Measurements from ENCODE around the gene MYO3B.

MYO3B gene

GRCh38 chr2:170144761-170145160 lies 33.2 kb upstream of the MYO3B start:
- no peak for DNase-seq (ENCODE audit: low read depth)
- no peak overlapping the region for H3K4me3 ChIP-seq (replicated peaks; ENCODE audit: low read depth, low read length)
- TF ChIP-seq CTCF (IDR thresholded peaks at IDR 0.05; ENCODE audit: low read length, missing control alignments): no peak

GRCh38 chr2:170145191-170145590 lies 32.8 kb upstream of the MYO3B start:
- no peak overlapping the region for H3K4me3 ChIP-seq (replicated peaks; ENCODE audit: low read depth, low read length)
- DNase-seq (ENCODE audit: low read depth): no peak
- no peak for TF ChIP-seq CTCF (IDR thresholded peaks at IDR 0.05; ENCODE audit: low read length, missing control alignments)

GRCh38 chr2:170145675-170146432 lies 32.1 kb upstream of the MYO3B start:
- no peak for TF ChIP-seq CTCF (IDR thresholded peaks at IDR 0.05; ENCODE audit: low read length, missing control alignments)
- no peak overlapping the region for H3K4me3 ChIP-seq (replicated peaks; ENCODE audit: low read depth, low read length)
- DNase-seq (ENCODE audit: low read depth): no peak

DNA sequence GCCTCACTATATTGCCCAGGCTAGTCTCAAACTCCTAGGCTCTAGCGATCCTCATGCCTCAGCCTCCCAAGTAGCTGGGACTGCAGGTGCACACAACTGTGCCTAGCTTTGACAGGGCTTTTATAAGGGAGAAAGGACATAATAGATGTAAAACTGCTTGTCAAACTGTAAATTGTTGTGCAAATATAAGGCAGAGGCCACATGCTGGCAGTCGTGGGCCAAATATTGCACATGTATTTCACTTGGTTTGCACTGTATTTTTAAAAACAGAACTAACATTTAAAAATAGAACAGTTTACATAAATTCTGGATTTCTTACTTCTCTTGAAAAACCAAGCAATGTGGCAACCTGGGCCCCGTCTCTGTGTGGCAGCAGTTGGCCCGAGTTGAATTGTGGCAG lies 31.2 kb upstream of the MYO3B start:
- no peak overlapping the region for H3K4me3 ChIP-seq (replicated peaks; ENCODE audit: low read depth, low read length)
- TF ChIP-seq CTCF (IDR thresholded peaks at IDR 0.05; ENCODE audit: low read length, missing control alignments): no peak
- DNase-seq (ENCODE audit: low read depth): no peak

GRCh38 chr2:170147576-170147975 lies 30.4 kb upstream of the MYO3B start:
- DNase-seq (ENCODE audit: low read depth): no peak
- no peak overlapping the region for H3K4me3 ChIP-seq (replicated peaks; ENCODE audit: low read depth, low read length)
- no peak for TF ChIP-seq CTCF (IDR thresholded peaks at IDR 0.05; ENCODE audit: low read length, missing control alignments)

DNA sequence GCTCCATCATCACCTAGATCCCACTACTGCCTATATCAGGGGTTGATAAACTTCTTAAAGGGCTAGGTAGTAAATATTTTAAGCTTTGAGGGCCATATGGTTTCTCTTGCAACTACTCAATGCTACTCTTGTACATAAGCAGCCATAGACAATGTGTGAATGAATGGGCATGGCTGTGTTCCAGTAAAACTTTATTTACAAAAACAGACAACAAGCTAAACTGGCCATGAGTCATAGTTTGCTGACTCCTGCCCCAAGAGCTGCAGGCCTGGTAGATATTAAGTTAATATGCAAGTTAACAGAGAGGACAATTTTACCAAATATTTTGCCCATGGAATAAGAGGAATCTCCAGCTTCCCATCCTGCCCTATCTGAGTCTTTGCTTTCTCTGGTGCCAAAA lies 29.8 kb upstream of the MYO3B start:
- no peak overlapping the region for H3K4me3 ChIP-seq (replicated peaks; ENCODE audit: low read depth, low read length)
- DNase-seq (ENCODE audit: low read depth): peak; percentile 24
- no peak for TF ChIP-seq CTCF (IDR thresholded peaks at IDR 0.05; ENCODE audit: low read length, missing control alignments)

DNA sequence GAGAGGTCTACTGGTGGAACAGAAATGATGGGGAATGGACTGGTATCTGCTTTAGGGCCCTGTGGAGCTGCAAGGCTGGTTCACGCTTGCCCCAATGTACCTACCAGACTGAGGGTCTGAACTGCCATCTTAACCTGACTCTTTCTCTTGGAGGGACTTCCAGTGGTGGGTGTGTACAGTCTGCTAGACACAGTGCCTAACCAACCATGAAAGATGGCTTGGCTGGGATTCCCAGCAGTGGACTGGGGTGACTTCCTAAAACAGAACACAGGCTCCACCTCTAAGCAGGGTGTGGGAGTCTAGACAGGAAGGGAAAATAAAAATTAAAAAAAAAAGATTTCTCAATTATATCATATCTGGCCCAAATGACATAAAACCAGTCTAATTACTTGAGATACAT lies 25.5 kb upstream of the MYO3B start:
- H3K4me3 ChIP-seq (replicated peaks; ENCODE audit: low read depth, low read length): no peak overlapping the region
- no peak for DNase-seq (ENCODE audit: low read depth)
- no peak for TF ChIP-seq CTCF (IDR thresholded peaks at IDR 0.05; ENCODE audit: low read length, missing control alignments)
